HepG2 (cell line): ENCODE measurements around the gene KCND1. TPM values are rescaled to one million over a fixed set of nuclear protein-coding genes. Genes with fewer than 3 reads are reported as not detected.

Experiments
- ATAC-seq: fragments of 200-7000 bp; cut with Tn5 transposase; 3 replicates; pipeline ENCODE4 v1.9.1; 2020; ENCODE audit warnings: mild to moderate bottlenecking, moderate library complexity
- BruUV-seq: library from RNA; stranded (reverse); fragments of 400-500 nt; replicated peaks from 2 replicates; lab custom pipeline; 2021; lab: Mats Ljungman, UMichigan
- CTCF ChIA-PET: fragments of 300-600 bp; formaldehyde crosslinking; extraction: SDS; loops from one replicate; lab custom pipeline; 2021; ENCODE audit warnings: low total read pairs, inconsistent platforms, low intra/inter-chr PET ratio; lab: Yijun Ruan, JAX
- POLR2A ChIA-PET: fragments of 350-600 bp; sonication (Branson Sonifier 250); formaldehyde crosslinking; loops from one replicate; lab custom pipeline; 2020; ENCODE audit warnings: antibody characterized with exemption, inconsistent platforms; lab: Yijun Ruan, JAX
- DNase-seq: peaks from one replicate; pipeline ENCODE4 v3.0.0-alpha.2; 2015; ENCODE audit warnings: low spot score
- FAIRE-seq: peaks from 3 replicates; lab custom pipeline; 2011; peaks lifted over from hg19 to GRCh38; lab: Jason Lieb, UNC
- H2AFZ ChIP-seq: one replicate; pipeline ENCODE4 v1.6.1; 2011; ENCODE audit warnings: low read length, inconsistent platforms
- H3K27ac ChIP-seq: fragments of 300-600 bp; 3 replicates; pipeline ENCODE4 v1.8.0; 2011; ENCODE audit warnings: mixed run types, mild to moderate bottlenecking, mixed read lengths, low read length, inconsistent platforms; ENCODE audit not compliant: insufficient read depth; ENCODE audit errors: extremely low read length
- H3K27me3 ChIP-seq, 2 experiments: fragments of 200-600 bp in 1 of 2; 2 replicates in 1 of 2; 3 replicates in 1 of 2; pipeline versions ENCODE4 v1.6.0 to v1.8.0; 2011; ENCODE audit warnings: low read length in 2 of 2, mild to moderate bottlenecking in 2 of 2, moderate library complexity in 2 of 2, inconsistent platforms in 1 of 2; ENCODE audit not compliant: insufficient read depth in 2 of 2, control insufficient read depth in 1 of 2
- H3K36me3 ChIP-seq, 2 experiments: fragments of 200-600 bp in 1 of 2; replicated peaks in 1 of 2; 2 replicates in 1 of 2; 3 replicates in 1 of 2; pipeline versions ENCODE4 v1.5.1 to v1.8.0; 2011; ENCODE audit warnings: low read length in 2 of 2, inconsistent platforms in 1 of 2; ENCODE audit not compliant: insufficient read depth in 2 of 2, control insufficient read depth in 1 of 2
- H3K4me1 ChIP-seq: 2 replicates; pipeline ENCODE4 v1.5.1; 2012; ENCODE audit warnings: low read length, inconsistent platforms; ENCODE audit not compliant: insufficient read depth
- H3K4me2 ChIP-seq: 2 replicates; pipeline ENCODE4 v1.6.0; 2011; ENCODE audit warnings: low read depth, low read length, inconsistent platforms
- H3K4me3 ChIP-seq, 3 experiments: fragments of 200-600 bp in 1 of 3; sonication (generic), shearing (Covaris generic) in 1 of 3; replicated peaks in 1 of 3; 2 replicates each; pipeline ENCODE4 v1.5.1; 2011 to 2016; ENCODE audit warnings: low read length in 3 of 3, inconsistent platforms in 2 of 3, low read depth in 2 of 3, mild to moderate bottlenecking in 2 of 3, control low read depth in 1 of 3, mixed read lengths in 1 of 3; ENCODE audit not compliant: insufficient read depth in 1 of 3
- H3K79me2 ChIP-seq: one replicate; pipeline ENCODE4 v1.6.1; 2011; ENCODE audit warnings: low read length, inconsistent platforms; ENCODE audit not compliant: insufficient read depth
- H3K9ac ChIP-seq: 2 replicates; pipeline ENCODE4 v1.6.0; 2011; ENCODE audit warnings: mild to moderate bottlenecking, low read depth, low read length, inconsistent platforms; ENCODE audit not compliant: insufficient read depth
- H3K9me3 ChIP-seq: 2 replicates; pipeline ENCODE4 v1.5.1; 2012; ENCODE audit warnings: mild to moderate bottlenecking, low read length
- H4K20me1 ChIP-seq: 2 replicates; pipeline ENCODE4 v1.6.0; 2011; ENCODE audit warnings: inconsistent platforms, mild to moderate bottlenecking, low read length, moderate library complexity; ENCODE audit not compliant: insufficient read depth
- ATAD3A ChIP-seq: sonication (generic); formaldehyde crosslinking; IDR thresholded peaks from 2 replicates; pipeline ENCODE4 v1.4.0; 2020; ENCODE audit warnings: missing genetic modification reagents
- GZF1 ChIP-seq: sonication (generic); formaldehyde crosslinking; IDR thresholded peaks from 2 replicates; pipeline ENCODE4 v1.5.1; 2020; ENCODE audit warnings: mild to moderate bottlenecking, missing genetic modification reagents
- MAZ ChIP-seq, 2 experiments: sonication (generic) in 1 of 2; formaldehyde crosslinking in 1 of 2; IDR thresholded peaks; 2 replicates each; pipeline versions ENCODE4 v1.5.0 to v1.6.1; 2012 to 2020; ENCODE audit warnings: low read depth in 2 of 2, mild to moderate bottlenecking in 2 of 2, borderline replicate concordance in 1 of 2, improper control_type of control experiment in 1 of 2, low read length in 1 of 2, missing genetic modification reagents in 1 of 2, moderate library complexity in 1 of 2
- SMARCC2 ChIP-seq: fragments of 450-650 bp; IDR thresholded peaks from 2 replicates; pipeline ENCODE4 v1.6.1; 2017; ENCODE audit warnings: antibody characterized with exemption, mild to moderate bottlenecking
- ZFP36L1 ChIP-seq: sonication (generic); formaldehyde crosslinking; IDR thresholded peaks from 2 replicates; pipeline ENCODE4 v1.8.0; 2022; ENCODE audit warnings: mild to moderate bottlenecking, missing genetic modification reagents, moderate library complexity
- ZNF121 ChIP-seq: sonication (generic); formaldehyde crosslinking; IDR thresholded peaks from 2 replicates; pipeline ENCODE4 v1.5.0; 2020; ENCODE audit warnings: mild to moderate bottlenecking, missing genetic modification reagents
- ZNF296 ChIP-seq: sonication (generic); formaldehyde crosslinking; conservative IDR thresholded peaks from 2 replicates; pipeline ENCODE4 v1.5.0; 2020; ENCODE audit warnings: mild to moderate bottlenecking, missing genetic modification reagents
- ZNF674 ChIP-seq: sonication (generic); formaldehyde crosslinking; IDR thresholded peaks from 2 replicates; pipeline ENCODE4 v1.5.0; 2020; ENCODE audit warnings: low read depth, mild to moderate bottlenecking, missing genetic modification reagents
- ZSCAN21 ChIP-seq: sonication (generic); formaldehyde crosslinking; IDR thresholded peaks from 2 replicates; pipeline ENCODE4 v1.8.0; 2022; ENCODE audit warnings: mild to moderate bottlenecking, missing genetic modification reagents, moderate library complexity, borderline replicate concordance
- WGBS: methylation state at CpG from one replicate; pipeline ENCODE4 v1.1.6; 2017; ENCODE audit warnings: low lambda C conversion rate; 5-methylcytosine and 5-hydroxymethylcytosine counted together
- in situ Hi-C: cut with HindIII; loops from 2 replicates; pipeline ENCODE4 v1.10.0; 2017; ENCODE audit warnings: low pct_unique_long_range_greater_than_20kb; ENCODE audit not compliant: extremely low pct_ligation_motif_present
- intact Hi-C: fragments of 100-400 bp; cut with micrococcal nuclease; formaldehyde crosslinking; loops from one replicate; pipeline ENCODE4 v1.10.0; 2022; ENCODE audit not compliant: unreplicated experiment
- polyA plus RNA-seq, 8 experiments: library from polyadenylated mRNA; depleted of rRNA in 3 of 8; stranded (reverse) in 7 of 8; unstranded in 1 of 8; fragments of >200 nt; fragmentation: Illumina TruSeq in 4 of 8; extraction: Trizol in 4 of 8; gene quantifications; 2 replicates each; pipeline versions ENCODE4 v1.2.1 to v1.2.3, GENCODE V29; 2011 to 2016; ENCODE audit warnings: low read depth in 4 of 8, missing spikeins in 1 of 8, mixed read lengths in 1 of 8; ENCODE audit not compliant: insufficient read depth in 1 of 8
- total RNA-seq, 5 experiments: library from RNA; depleted of rRNA; stranded (reverse); fragments of >200 nt; fragmentation: Illumina TruSeq; extraction: Trizol; gene quantifications; 2 replicates each; pipeline ENCODE4 v1.2.3, GENCODE V29; 2016; ENCODE audit warnings: low read depth in 1 of 5

KCND1 gene
- total and polyA plus RNA-seq, 2 of the 13 experiments (the other 11 are each of a cell fraction or from before 2014, with no cell fraction given): 0.07 to 0.30 TPM

- no TSS peak for BruUV-seq
- ChIA-PET CTCF (no interaction called here), POLR2A (interaction anchor here (0.5 kb wide), 1 partner anchor 79 kb away, joined by 3 read pairs; no protein-coding TSS in a partner anchor)
- TF ChIP-seq ATAD3A (CRISPR knock-in tag) (no peak), ZNF296 (CRISPR knock-in tag) (no peak), ZNF674 (CRISPR knock-in tag) (no peak), ZSCAN21 (CRISPR knock-in tag) (no peak), GZF1 (no peak), ZNF121 (CRISPR knock-in tag) (no peak), SMARCC2 (no peak), ZFP36L1 (CRISPR knock-in tag) (no peak), MAZ (IDR thresholded peaks at IDR 0.05; ENCODE audit: borderline replicate concordance, low read depth, low read length) (no peak), MAZ (CRISPR knock-in tag; IDR thresholded peaks at IDR 0.05; ENCODE audit: low read depth) (no peak)
- Histone ChIP-seq H3K27ac (no peak overlapping the region), H3K9ac (no peak overlapping the region), H2AFZ (no peak overlapping the region), H3K36me3 (peaks cover 4 to 12% of the 10 kb centered on the region in 2 experiments; a peak in 4 of 5 replicates), H3K4me1 (peaks cover 28% of the 10 kb centered on the region), H3K79me2 (peaks cover 13% of the 10 kb centered on the region), H4K20me1 (no peaks in the 10 kb centered on the region), H3K4me2 (no peak overlapping the region), H3K9me3 (no peaks in the 10 kb centered on the region), H3K27me3 (no peaks in the 10 kb centered on the region), H3K4me3 (no peak overlapping the region)
- in situ Hi-C loops: no loop called here
- ATAC-seq: no peak
- intact Hi-C loops: no loop called here
- no peak for DNase-seq
- WGBS: 98% methylated on average over 4 of the region's 4 CpGs
- FAIRE-seq: no peak
Measured at GRCh38 chrX:48920718-48921104, 50.9 kb downstream of the KCND1 start.
